Stimulated activated naive CD8-positive, alpha-beta T cell treated with anti-CD3 and anti-CD28 coated beads, Interleukin-15, amount 100 ng/mL, for 72 hours (primary cell): ENCODE data around the gene TAF8.
A peak's percentile ranks its signal among the peaks of the same experiment; 100 is the strongest.

ENCODE experiments used
- ATAC-seq: fragments of 150-1000 bp; cut with Tn5 transposase; 2 replicates; pipeline ENCODE4 v1.10.0; 2021; ENCODE audit warnings: mild to moderate bottlenecking, moderate library complexity
- DNase-seq, 2 donors: peaks; one replicate each; pipeline ENCODE4 v3.0.0; 2021 to 2022
- H3K27ac Mint-ChIP-seq, 2 donors: one replicate each; pipeline ENCODE4 v1.8.0; 2022; ENCODE audit warnings: mild to moderate bottlenecking in 2 of 2, mixed read lengths in 2 of 2, moderate library complexity in 2 of 2
- H3K27me3 Mint-ChIP-seq: one replicate; pipeline ENCODE4 v1.8.0; 2022; ENCODE audit warnings: mixed read lengths
- H3K4me1 Mint-ChIP-seq: one replicate; pipeline ENCODE4 v1.8.0; 2022; ENCODE audit warnings: mild to moderate bottlenecking, mixed read lengths
- H3K4me3 Mint-ChIP-seq, 2 donors: one replicate each; pipeline ENCODE4 v1.8.0; 2022; ENCODE audit warnings: mild to moderate bottlenecking in 2 of 2, mixed read lengths in 2 of 2, moderate library complexity in 1 of 2
- H3K9me3 Mint-ChIP-seq, 2 donors: one replicate each; pipeline ENCODE4 v1.8.0; 2022; ENCODE audit warnings: mixed read lengths in 2 of 2

Gene TAF8

DNA sequence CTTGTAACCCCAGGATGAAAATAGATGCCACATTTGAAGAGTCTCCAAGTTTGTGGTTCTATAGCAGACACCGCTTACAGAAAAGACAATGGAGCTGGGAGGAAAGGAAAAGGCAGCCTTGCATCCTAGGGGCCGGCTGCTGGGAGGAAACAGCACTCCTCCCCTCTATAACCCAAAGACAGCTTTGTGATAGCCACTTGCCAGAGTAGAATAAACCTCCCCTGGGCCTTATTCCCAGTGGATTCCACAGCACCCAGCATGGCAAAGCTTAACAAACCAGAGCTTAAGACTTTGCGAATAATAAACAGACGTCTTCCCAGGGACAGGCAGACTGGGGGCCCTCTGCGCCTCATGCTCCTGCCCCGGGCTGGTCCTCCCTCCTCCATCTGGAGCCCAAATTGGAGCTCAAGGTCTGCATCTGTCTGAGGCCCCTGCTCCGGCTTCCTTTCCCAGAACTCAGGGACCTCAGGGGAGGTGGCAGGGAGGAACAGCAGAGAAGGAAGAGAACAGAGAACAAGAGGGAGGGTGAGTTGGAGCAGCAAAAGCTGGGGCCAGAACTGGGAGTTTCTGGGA is 8.8 kb upstream of the TAF8 start:
- Mint-ChIP-seq H3K27ac (peak overlapping the region; percentile 88 to 97), H3K4me3 (peak overlapping the region; percentile 89 to 96), H3K27me3 (no peaks in the 10 kb centered on the region), H3K9me3 (no peaks in the 10 kb centered on the region), H3K4me1 (peaks cover 95% of the 10 kb centered on the region)
- DNase-seq (peak in 1 of 2 donors; percentile 12), ATAC-seq (no peak)

GRCh38 chr6:42042108-42042507 is 8.2 kb upstream of the TAF8 start:
- Mint-ChIP-seq H3K4me1 (peaks cover 99% of the 10 kb centered on the region), H3K9me3 (no peaks in the 10 kb centered on the region), H3K4me3 (peak overlapping the region; percentile 89 to 96), H3K27me3 (no peaks in the 10 kb centered on the region), H3K27ac (peak overlapping the region; percentile 88 to 97)
- ATAC-seq (no peak), DNase-seq (peak; percentile 16 to 49)

DNA sequence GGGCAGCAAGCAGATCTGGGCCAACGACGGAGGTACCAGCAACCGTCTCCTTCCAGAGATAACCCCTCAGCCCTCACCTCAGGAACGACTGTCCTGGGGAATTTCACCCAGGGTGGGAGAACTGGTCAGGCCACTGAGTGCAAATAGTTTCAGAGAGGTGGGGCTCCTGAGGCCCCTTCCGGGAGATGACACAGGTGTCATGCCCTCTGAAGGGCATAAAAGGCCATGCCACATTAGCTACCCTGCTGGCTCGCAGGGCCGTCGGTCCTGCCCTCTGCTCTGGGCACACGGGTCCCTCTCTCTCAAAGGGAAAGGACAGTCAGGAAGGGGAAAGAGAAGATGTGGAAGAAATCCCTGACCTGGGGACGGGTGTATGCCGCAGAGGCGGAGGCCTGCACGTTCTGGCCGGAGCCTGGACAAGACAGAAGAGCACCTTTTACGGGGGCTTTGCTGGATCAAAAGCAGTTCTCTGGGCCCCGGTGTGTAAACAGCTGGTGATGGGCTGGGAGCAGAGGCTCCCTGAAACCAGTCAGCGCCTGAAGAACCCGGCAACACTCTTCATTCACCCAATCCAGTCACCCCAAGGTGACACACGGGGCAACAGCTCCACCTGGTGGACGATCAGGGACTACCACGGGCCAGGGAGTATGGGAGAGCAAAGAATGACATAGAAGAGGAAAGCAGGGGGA is 6.4 kb upstream of the TAF8 start:
- Mint-ChIP-seq H3K27me3 (no peaks in the 10 kb centered on the region), H3K4me3 (peak overlapping the region; percentile 89 to 96), H3K4me1 (peaks cover 92% of the 10 kb centered on the region), H3K27ac (peak overlapping the region; percentile 79 to 90), H3K9me3 (no peaks in the 10 kb centered on the region)
- peak; percentile 93 for DNase-seq
- peak; percentile 51 for ATAC-seq

GRCh38 chr6:42045538-42046460 is 4.5 kb upstream of the TAF8 start:
- Mint-ChIP-seq H3K4me3 (peak overlapping the region; percentile 89 to 96), H3K27me3 (no peaks in the 10 kb centered on the region), H3K27ac (peak overlapping the region in 1 of 2 donors; percentile 84), H3K9me3 (no peaks in the 10 kb centered on the region), H3K4me1 (peaks cover 85% of the 10 kb centered on the region)
- ATAC-seq (peak; percentile 11), DNase-seq (peak; percentile 58 to 71)

GRCh38 chr6:42046464-42047212 is 3.7 kb upstream of the TAF8 start:
- Mint-ChIP-seq H3K4me3 (peak overlapping the region; percentile 89 to 96), H3K4me1 (peaks cover 85% of the 10 kb centered on the region), H3K9me3 (no peaks in the 10 kb centered on the region), H3K27me3 (no peaks in the 10 kb centered on the region), H3K27ac (peak overlapping the region in 1 of 2 donors; percentile 67)
- DNase-seq (no peak), ATAC-seq (no peak)

DNA sequence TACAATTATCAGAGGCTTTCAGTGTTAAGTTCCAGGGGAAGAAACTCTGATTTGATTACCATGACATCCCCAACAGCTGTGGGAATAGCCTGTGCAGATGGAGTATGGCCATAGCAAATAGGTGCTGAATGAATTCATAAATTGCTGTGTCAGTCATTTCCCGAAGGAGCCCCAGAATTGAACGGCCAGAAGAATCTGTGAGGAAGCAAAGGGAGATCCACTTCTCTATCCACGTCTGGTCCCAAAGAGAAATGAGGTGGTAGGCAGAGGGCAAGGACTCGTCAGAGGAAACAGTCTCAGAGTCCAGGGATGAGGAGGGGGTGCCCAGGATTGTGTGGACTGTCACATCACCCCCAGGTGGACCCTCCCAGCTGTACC is 3.1 kb upstream of the TAF8 start:
- no peak for ATAC-seq
- DNase-seq: no peak
- H3K4me1 Mint-ChIP-seq: peaks cover 84% of the 10 kb centered on the region
- no peaks in the 10 kb centered on the region for H3K27me3 Mint-ChIP-seq
- no peaks in the 10 kb centered on the region for H3K9me3 Mint-ChIP-seq
- peak overlapping the region; percentile 48 to 67 for H3K27ac Mint-ChIP-seq
- H3K4me3 Mint-ChIP-seq: peak overlapping the region; percentile 89 to 96

DNA sequence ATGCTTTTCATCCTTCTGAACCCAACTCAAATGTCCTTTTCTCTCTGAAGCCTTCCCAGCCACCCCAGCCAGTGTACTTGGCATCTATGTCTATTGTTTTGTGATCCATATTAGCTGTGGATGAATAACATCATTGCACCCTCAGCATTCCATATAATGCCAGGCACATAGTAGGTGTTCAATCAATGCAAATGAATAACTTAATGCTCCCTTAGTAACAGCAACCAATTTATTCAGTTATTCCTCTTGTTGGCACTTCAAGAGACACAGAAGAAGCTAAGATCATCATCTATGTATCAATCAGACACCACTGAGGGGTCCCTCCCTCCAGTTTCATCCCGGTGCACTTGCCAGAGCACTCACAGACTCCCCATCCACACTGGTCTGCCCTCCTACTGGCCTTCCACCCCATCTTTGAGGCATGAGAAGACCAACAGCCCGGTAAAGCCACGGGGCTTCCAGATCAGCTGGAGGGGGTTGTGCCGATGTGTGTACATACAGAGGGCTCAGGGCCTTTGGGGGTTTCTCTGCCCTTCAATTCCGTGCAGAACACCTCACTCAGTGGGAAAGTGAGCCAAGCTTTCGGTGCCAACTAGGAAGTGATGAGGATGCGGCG is 2.4 kb upstream of the TAF8 start:
- DNase-seq (peak in 1 of 2 donors; percentile 45), ATAC-seq (peak; percentile 6)
- no peaks in the 10 kb centered on the region for H3K9me3 Mint-ChIP-seq
- peak overlapping the region; percentile 89 to 96 for H3K4me3 Mint-ChIP-seq
- peaks cover 84% of the 10 kb centered on the region for H3K4me1 Mint-ChIP-seq
- peak overlapping the region; percentile 27 to 92 for H3K27ac Mint-ChIP-seq
- H3K27me3 Mint-ChIP-seq: no peaks in the 10 kb centered on the region

- H3K4me3 Mint-ChIP-seq: peak overlapping the region; percentile 89 to 96
- ATAC-seq (no peak), DNase-seq (peak in 1 of 2 donors; percentile 41)
- peak overlapping the region; percentile 86 to 91 for H3K27ac Mint-ChIP-seq
- no peaks in the 10 kb centered on the region for H3K9me3 Mint-ChIP-seq
- no peaks in the 10 kb centered on the region for H3K27me3 Mint-ChIP-seq
- peaks cover 84% of the 10 kb centered on the region for H3K4me1 Mint-ChIP-seq
Observed at GRCh38 chr6:42049116-42049809, 1.1 kb upstream of the TAF8 start.

DNA sequence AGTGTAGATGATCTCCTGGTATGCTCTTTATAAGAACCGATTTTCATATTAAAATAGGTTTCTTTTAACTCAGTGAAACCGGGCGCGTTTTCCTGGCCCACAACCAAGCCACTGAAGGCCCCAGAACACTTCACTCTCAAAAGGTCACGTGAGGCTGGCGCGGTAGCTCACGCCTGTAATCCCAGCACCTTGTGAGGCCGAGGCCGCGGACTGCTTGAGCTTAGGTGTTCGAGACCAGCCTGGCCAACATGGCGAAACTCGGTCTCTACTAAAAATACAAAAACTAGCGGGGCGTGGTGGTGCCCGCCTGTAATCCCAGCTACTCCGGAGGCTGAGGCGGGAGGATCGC is 402 bp upstream of the TAF8 start:
- ATAC-seq (peak; percentile 29), DNase-seq (peak; percentile 68 to 76)
- H3K4me3 Mint-ChIP-seq: peak overlapping the region; percentile 89 to 96
- H3K4me1 Mint-ChIP-seq: peaks cover 82% of the 10 kb centered on the region
- no peaks in the 10 kb centered on the region for H3K9me3 Mint-ChIP-seq
- H3K27ac Mint-ChIP-seq: peak overlapping the region; percentile 98 to 99
- H3K27me3 Mint-ChIP-seq: no peaks in the 10 kb centered on the region

- Mint-ChIP-seq H3K4me3 (peak overlapping the region; percentile 89 to 96), H3K27ac (peak overlapping the region; percentile 15 to 89), H3K27me3 (no peaks in the 10 kb centered on the region), H3K4me1 (peaks cover 69% of the 10 kb centered on the region), H3K9me3 (no peaks in the 10 kb centered on the region)
- no peak for ATAC-seq
- no peak for DNase-seq
Observed at GRCh38 chr6:42051268-42051653, 937 bp downstream of the TAF8 start.

- H3K27ac Mint-ChIP-seq: no peak overlapping the region
- no peak for ATAC-seq
- no peaks in the 10 kb centered on the region for H3K27me3 Mint-ChIP-seq
- H3K9me3 Mint-ChIP-seq: no peaks in the 10 kb centered on the region
- no peak for DNase-seq
- H3K4me1 Mint-ChIP-seq: peaks cover 54% of the 10 kb centered on the region
- no peak overlapping the region for H3K4me3 Mint-ChIP-seq
Observed at GRCh38 chr6:42053601-42054000, 3.3 kb downstream of the TAF8 start.

GRCh38 chr6:42059743-42060142 is 9.4 kb downstream of the TAF8 start:
- Mint-ChIP-seq H3K27me3 (no peaks in the 10 kb centered on the region), H3K4me1 (peaks cover 8% of the 10 kb centered on the region), H3K9me3 (no peaks in the 10 kb centered on the region), H3K4me3 (no peak overlapping the region), H3K27ac (no peak overlapping the region)
- no peak for ATAC-seq
- no peak for DNase-seq

DNA sequence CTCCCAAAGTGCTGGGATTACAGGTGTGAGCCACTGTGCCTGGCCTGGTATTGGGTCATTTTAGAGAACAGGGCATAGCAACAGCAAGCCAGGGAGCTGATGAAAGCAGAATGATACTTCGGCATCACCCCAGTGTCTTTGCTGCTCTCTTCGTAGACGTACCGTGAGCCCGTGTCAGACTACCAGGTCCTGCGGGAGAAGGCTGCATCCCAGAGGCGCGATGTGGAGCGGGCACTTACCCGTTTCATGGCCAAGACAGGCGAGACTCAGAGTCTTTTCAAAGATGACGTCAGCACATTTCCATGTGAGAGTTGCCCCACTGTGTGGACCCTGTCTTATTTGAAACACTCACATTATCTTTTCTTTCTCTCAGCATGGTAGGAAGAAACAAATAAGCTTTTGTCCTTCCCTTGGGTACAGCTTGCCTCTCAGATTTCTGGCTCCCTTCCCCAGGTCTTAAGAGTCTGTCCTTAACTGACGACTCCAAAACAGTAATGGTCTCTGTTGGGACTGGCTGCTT is 15.9 kb downstream of the TAF8 start:
- Mint-ChIP-seq H3K27me3 (no peaks in the 10 kb centered on the region), H3K27ac (no peak overlapping the region), H3K4me1 (no peaks in the 10 kb centered on the region), H3K9me3 (no peaks in the 10 kb centered on the region), H3K4me3 (no peak overlapping the region)
- ATAC-seq (no peak), DNase-seq (no peak)

DNA sequence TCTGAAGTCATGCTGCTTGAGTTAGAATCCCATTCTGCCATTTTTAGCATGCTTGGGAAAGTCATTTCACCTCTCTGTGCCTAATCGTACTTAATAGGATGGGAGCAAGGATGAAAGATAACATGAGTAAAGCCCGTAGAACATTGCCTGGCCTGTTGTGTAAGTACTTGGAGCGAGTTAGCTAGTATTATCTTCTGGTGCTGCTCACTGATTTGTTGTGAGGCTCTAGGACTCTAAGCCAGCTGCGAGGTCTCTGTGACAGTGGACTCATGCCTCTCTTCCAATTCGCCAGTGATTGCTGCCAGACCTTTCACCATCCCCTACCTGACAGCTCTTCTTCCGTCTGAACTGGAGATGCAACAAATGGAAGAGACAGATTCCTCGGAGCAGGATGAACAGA is 17.8 kb downstream of the TAF8 start:
- no peaks in the 10 kb centered on the region for H3K4me1 Mint-ChIP-seq
- no peak overlapping the region for H3K4me3 Mint-ChIP-seq
- H3K27me3 Mint-ChIP-seq: no peaks in the 10 kb centered on the region
- DNase-seq (no peak), ATAC-seq (no peak)
- no peaks in the 10 kb centered on the region for H3K9me3 Mint-ChIP-seq
- no peak overlapping the region for H3K27ac Mint-ChIP-seq
